ENCODE measurements around the gene MKRN1.
"Not testable (repeated sequence)": the region's sequence is repeated elsewhere in the genome, so short reads cannot be mapped to it uniquely, and the experiment has no call there.

Gene MKRN1

DNA sequence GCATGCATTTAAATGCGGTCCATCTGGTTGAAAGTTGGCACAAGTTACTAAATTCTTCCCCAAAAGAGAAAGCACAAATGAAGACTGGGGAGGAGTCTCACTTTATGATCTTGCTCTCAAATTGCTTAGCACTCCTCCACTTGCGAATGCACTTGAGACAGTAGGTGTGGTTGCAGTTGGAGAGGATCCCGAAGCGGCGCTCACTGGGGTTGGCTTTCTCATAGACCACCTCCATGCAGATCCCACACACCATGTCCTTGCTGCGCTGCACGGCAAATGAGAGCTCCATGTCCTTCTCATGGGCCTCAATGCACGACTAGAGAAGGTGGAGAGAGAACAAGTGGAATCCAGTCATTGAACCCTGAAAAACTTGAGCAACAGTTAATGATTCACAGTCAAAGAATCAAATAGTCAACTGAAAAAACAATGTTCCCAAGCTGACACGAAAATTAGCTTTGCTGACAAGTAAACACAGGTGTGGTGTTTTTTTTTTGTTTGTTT is 22.7 kb downstream of the MKRN1 start:
- TF ChIP-seq, protein P1, sequence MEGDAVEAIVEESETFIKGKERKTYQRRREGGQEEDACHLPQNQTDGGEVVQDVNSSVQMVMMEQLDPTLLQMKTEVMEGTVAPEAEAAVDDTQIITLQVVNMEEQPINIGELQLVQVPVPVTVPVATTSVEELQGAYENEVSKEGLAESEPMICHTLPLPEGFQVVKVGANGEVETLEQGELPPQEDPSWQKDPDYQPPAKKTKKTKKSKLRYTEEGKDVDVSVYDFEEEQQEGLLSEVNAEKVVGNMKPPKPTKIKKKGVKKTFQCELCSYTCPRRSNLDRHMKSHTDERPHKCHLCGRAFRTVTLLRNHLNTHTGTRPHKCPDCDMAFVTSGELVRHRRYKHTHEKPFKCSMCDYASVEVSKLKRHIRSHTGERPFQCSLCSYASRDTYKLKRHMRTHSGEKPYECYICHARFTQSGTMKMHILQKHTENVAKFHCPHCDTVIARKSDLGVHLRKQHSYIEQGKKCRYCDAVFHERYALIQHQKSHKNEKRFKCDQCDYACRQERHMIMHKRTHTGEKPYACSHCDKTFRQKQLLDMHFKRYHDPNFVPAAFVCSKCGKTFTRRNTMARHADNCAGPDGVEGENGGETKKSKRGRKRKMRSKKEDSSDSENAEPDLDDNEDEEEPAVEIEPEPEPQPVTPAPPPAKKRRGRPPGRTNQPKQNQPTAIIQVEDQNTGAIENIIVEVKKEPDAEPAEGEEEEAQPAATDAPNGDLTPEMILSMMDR (IDR thresholded peaks at IDR 0.05), result no peak
- no peak for TF ChIP-seq ZFX (IDR thresholded peaks at IDR 0.05; ENCODE audit: borderline replicate concordance)
- no peak overlapping the region for H3K27ac ChIP-seq

DNA sequence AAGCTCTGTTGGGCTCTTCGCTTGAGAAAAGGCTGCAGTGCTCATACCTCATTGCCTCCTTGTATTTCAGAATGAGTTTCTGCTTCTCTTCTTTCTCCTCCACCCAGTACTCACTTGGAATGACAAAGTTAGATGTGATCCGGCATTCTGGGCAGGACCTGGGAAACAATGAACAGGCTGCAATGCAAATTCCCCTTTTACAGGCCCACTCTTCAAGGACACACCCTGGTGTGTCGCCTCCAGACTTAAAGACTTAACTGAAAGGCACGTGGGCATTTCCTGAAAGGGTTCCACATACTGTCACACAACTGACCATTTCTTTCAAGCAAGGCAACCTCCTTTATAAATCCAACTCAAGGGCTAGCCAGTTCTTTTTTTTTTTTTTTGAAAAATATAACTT is 23.6 kb downstream of the MKRN1 start:
- TF ChIP-seq, protein P1 (IDR thresholded peaks at IDR 0.05), result no peak
- no peak for TF ChIP-seq ZFX (IDR thresholded peaks at IDR 0.05; ENCODE audit: borderline replicate concordance)
- H3K27ac ChIP-seq, result no peak overlapping the region

DNA sequence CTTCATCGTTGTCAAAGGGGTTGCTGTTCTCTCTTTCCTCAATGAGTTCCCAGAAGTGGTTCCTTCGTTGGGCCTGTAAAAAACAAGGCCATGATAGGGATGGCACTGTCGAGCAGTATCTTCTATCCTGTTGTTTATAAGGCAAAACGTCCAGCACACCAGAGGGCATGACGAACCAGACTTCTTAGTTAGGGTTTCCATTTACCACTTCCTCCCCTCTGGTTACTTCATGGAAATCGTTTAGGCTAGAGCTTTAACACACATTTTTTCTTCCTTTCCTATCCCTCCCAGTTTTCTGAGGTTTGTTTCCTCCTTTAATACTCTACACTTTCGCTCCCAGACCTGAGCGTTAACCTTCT is 24.7 kb downstream of the MKRN1 start:
- TF ChIP-seq, protein P1 (IDR thresholded peaks at IDR 0.05), result no peak
- no peak for TF ChIP-seq ZFX (IDR thresholded peaks at IDR 0.05; ENCODE audit: borderline replicate concordance)
- no peak overlapping the region for H3K27ac ChIP-seq

DNA sequence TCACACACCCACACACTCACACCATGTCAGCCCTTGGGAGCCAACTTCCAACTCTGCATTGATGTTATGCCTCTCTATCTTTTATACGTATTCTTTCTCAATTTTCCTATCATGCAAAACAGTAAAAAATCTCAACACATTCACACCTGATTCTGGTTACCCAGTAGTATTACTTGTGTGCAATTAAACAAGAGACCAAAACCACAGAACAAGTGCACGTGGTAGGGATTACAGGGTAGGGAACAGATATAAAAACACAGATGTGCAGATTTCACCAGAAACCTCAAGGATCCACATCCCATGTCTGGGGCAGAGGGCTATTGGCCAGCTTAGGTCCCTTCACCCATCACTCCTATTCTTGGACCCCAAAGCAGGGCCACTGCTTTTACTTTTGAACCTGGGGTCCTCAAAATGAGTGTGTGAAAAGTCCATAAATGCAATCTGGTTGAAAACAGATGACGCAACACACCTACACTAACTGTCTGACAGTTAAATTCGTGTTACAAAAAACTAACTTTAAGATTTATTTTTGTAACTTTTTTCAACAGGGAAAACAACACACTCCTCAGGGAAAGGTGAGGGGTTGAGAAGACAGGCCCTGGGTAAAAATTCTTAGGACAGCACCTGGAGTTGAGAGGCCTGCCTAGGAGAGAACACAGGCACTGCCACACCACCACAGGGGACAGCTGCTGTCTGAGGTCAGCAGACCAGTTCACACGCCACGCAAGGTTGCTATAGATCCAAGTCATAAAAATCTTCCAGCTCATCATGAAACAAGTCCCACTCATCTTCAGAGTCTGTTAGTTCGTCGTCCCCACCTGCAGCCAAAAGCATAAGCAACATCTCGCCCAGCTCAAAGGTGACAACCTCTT is 25.3 kb downstream of the MKRN1 start:
- not testable (repeated sequence) for H3K27ac ChIP-seq

DNA sequence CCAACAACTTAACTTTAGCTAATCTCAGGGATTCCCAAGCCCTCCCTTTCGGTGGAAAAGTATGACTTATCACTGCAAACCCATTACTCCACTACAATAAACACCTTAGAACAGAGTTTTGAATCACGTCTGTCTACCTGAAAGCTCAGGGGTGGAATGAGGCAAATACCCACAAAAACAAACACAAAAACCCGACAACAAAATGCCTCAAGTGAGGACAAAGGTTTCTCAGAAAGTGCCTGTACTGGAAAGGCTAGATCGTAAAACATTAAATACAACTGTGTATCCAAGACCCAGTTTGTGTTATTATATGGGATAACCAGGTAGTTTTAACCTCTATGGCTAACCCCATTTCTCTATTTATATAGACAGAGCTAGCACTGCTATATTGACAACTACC is 26.0 kb downstream of the MKRN1 start:
- no peak overlapping the region for H3K27ac ChIP-seq
- no peak for TF ChIP-seq ZFX (IDR thresholded peaks at IDR 0.05; ENCODE audit: borderline replicate concordance)
- TF ChIP-seq, protein P1 (IDR thresholded peaks at IDR 0.05), result no peak

DNA sequence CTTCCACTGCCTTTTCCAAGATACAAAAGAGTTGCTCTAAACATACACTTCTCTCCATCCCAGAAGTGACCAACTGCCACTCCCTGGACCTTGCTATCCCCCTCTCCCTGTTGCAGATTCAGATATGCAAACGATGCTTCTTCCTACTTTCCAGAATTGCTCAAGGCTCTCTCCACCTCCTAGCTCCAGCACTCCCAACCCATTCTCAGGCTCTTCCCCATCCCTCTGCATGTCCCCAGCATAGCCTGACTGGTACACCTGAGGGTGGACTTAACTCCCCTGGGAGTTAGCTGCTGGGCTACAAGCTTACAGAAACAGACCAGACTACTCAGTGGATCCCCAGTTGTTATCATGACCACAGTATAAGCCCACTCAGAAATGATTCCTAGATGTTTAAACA is 27.6 kb downstream of the MKRN1 start:
- no peak overlapping the region for H3K27ac ChIP-seq
- TF ChIP-seq, protein P1 (IDR thresholded peaks at IDR 0.05), result no peak
- TF ChIP-seq ZFX (IDR thresholded peaks at IDR 0.05; ENCODE audit: borderline replicate concordance), result no peak

DNA sequence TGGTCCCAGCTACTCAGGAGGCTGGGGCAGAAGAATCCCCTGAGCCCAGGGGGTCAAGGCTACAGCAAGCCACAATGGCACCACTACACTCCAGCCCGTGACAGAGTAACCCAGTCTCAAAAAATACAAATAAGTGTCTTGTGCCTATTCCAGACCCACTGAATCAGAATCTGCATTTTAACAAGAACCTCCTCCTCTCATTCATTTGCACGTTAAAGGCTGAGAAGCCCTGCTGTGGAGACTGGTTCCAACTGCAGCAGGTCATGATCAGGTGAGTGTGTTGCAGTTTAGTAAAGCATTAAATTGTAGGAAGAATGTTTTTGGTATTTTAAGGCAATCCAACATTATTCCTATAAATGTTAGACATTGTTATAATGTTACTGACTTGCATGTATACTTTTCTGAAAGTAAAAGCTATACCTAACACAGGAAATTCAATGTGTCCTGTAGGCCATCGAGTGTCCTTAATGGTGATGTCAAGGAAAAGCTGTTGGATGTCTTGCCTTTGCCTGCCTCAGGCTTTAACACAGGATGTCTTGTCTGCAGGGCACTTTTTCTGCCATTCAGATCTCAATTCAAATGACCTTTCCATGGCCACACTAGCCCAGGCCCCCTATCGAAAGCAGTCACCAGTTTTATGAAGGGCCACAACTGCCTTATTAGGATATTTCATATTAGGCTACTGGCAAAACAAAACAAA is 30.4 kb downstream of the MKRN1 start:
- no peak overlapping the region for H3K27ac ChIP-seq
- TF ChIP-seq, protein P1 (IDR thresholded peaks at IDR 0.05), result no peak
- no peak for TF ChIP-seq ZFX (IDR thresholded peaks at IDR 0.05; ENCODE audit: borderline replicate concordance)

Measured in 22Rv1 (cell line).